T-helper 1 cell treated with Interleukin-12 subunit alpha and Interleukin-12 subunit beta and Interleukin-4 antibody, amounts not matched to agents 30 ng/mL and 1 ng/mL, for 36 hours (primary cell): Measurements from ENCODE around the gene PON1. TPM values are rescaled to one million over a fixed set of nuclear protein-coding genes. Genes with fewer than 3 reads are reported as not detected.

ENCODE experiments used
- intact Hi-C: fragments of 100-400 bp; cut with micrococcal nuclease; formaldehyde crosslinking; loops from one replicate; pipeline ENCODE4 v1.15.1; 2024
- total RNA-seq: library from RNA; stranded (reverse); gene quantifications from 2 replicates; pipeline ENCODE4 v1.2.3, GENCODE V29; 2022

Gene PON1
- total RNA-seq, 1 donor from 2014 or later, result not detected

DNA sequence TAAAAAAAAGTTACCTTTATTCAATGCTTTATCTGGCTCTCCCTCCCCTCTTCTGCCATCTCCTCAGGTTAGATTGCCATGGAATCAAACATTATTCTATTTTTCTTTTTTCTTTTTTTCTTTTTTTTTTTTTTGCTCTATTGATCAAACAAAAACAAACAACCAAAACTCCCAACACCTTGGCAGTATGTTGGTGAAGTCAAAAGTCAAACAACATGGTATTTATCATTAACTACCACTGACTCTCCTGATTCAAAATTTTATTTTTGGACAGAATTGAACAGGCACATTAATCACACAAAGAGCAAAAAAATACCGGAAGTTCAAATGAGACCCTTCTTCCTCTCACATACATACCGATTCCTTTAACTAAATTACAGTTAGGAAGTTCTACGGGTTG lies 6.4 kb downstream of the PON1 start:
- intact Hi-C loops, result no loop called here

DNA sequence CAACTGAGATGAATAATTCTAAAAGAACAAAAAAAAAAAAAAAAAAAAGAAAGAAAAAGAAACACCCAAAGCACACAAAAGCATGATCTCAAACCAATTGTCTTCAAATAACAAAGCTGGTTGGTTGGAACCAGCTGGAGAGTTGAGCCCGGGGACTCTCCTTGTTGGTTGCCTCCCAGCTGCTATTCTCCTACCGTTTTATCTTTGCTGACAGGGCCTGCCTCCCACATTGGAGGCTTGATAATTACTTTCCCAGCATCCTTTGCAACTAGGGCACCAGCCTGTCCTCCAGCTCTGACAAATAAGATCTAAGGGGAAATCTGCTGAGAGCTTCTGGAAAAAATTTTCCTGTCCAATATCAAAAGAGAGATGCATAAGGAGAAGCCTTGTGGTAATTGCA lies 6.8 kb downstream of the PON1 start:
- intact Hi-C loops, result no loop called here

DNA sequence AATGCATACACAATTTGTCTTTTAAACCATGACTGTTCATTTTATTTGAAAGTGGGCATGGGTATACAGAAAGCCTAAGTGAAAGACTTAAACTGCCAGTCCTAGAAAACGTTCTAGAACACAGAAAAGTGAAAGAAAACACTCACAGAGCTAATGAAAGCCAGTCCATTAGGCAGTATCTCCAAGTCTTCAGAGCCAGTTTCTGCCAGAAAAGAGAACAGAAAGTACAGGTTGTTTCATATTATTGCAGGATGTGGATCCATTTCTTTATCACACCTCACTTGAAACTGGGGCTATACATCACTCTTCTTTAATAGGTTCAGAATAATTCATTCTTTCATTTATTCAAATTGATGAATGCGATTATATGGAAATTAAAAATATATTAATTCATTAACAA lies 7.7 kb downstream of the PON1 start:
- intact Hi-C loops, result no loop called here

- intact Hi-C loops, result no loop called here
These were observed 11.8 kb downstream of the PON1 start for GRCh38 chr7:95312561-95312960.

GRCh38 chr7:95311389-95311788 lies 12.9 kb downstream of the PON1 start:
- intact Hi-C loops, result no loop called here

DNA sequence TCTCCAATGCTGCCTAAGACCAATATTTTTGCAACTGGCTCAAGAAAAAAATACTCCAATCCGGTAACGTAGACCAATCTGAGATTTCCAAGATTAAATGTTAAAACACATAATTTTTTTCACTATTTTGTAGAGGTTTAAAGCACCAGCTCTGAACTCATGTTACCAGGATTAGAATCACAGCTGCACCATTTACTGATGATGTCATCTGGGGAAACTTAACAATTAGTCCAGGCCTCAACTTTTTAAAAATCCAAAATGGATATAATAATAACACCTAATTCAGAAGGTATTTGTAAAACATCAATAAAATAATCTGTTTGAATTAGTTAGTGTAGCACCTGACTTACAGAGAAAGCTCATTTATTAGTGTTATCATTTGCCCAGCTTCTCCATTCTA lies 14.4 kb downstream of the PON1 start:
- intact Hi-C loops, result no loop called here

- intact Hi-C loops, result no loop called here
These were observed 19.3 kb downstream of the PON1 start for GRCh38 chr7:95304990-95305389.

DNA sequence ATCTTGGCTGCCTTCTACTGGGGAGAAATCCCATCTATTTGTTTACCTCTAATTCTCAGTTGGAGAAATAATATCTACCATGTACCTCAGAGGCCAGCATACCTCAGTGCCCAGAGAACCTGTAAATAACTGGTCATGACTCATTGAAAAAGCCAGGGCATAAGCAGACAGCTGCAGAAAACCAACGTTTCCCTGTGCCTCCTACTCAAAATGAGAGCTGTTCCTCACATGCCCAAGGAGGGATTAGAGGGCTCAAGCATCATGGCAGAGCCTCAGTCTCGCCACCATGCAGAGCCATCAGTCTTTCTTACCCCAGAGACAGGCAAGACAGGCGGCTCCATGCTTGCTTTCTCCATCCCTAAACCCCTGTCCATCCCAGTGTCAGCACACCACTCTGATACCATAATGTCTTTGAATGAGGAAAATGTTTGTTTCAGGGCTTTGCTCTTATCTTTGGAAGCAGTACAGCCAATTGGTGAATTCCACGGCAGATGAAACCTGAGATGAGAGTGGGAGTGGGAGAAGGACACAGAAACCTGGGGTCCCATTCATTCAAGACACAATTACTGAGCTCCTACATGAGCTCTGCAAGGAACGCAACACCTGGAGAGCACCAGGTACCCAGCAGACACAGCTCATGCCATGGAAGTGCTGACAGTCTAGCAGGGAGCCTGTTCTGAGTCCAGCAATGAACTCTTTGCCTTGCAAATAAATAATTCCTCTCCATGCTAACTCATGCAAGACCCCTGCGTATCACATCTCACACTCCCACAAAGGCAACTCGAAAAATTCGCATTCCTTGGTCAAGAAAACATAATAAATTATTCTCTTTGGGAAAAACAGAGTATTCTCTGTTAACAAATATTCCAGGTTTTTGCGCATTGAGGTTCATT lies 21.1 kb downstream of the PON1 start:
- intact Hi-C loops, result no loop called here

DNA sequence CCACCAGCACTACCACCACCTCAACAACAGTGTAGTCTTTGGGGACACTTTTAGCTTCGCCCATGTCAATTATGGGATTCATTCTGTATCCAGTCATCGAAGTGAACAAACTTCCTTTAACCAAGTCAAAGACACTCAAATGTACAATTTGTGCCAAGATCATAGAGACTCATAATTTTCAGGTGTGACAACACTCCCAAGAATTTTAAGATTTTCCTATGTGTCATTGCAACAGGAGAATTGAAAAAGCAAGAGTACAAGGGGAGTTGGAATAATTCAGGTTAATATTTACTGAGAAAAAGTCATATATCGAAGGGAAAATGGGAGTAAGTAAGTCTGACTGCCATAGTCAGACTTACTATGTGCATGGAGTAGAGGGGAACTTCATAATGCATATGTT lies 26.2 kb downstream of the PON1 start:
- intact Hi-C loops, result no loop called here

- intact Hi-C loops, result no loop called here
These were observed 27.3 kb downstream of the PON1 start for GRCh38 chr7:95297041-95297440.

GRCh38 chr7:95296456-95296855 lies 27.9 kb downstream of the PON1 start:
- intact Hi-C loops, result no loop called here

DNA sequence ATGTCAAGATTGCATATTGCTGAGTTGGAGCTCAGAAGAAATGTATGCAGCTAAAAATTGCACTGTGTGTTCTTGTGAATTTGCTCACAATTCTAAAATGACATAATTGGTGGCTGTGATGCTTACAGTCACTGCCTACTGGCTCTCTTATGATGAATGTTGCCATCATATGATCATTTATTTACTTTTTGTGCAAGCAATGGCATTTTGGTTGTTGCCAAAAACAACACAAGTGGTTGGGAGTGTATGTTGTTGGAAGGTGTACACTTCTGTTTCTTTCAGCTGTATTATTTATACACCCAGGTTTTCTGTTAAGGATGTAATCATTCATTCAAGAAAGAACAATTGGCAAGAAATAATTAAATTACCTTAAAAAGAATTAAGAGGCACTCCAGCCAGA lies 28.9 kb downstream of the PON1 start:
- intact Hi-C loops, result no loop called here

DNA sequence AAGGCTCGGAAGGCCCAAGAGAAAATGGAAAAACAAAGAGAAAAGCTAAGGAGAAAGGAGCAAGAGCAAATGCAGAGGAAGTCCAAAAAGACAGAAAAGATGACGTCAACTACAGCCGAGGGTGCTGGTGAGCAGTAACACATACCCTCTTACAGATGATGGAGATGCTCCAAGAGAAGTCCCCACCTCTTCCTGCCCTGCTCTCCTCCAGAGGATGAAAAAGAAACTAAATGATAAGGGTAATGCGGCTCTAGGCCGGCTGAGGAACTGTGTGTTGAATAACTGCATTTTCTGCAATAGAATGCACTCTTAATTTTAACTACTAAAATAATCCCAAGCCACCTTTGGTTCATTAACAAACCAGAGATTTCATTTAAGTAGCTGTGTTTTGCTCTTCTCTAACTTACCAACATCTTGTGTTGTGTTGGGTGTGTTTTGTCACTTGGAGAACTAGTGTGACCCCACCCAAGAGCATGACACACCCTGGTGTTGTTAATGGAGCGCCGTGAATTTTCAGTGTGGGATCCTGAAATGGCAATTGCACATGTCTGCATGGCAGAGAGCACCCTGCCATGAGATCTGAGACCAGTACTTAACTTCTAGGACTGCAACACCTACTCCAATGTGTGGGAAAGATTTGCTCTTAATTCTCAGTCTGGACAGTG lies 34.0 kb downstream of the PON1 start:
- intact Hi-C loops, result no loop called here

DNA sequence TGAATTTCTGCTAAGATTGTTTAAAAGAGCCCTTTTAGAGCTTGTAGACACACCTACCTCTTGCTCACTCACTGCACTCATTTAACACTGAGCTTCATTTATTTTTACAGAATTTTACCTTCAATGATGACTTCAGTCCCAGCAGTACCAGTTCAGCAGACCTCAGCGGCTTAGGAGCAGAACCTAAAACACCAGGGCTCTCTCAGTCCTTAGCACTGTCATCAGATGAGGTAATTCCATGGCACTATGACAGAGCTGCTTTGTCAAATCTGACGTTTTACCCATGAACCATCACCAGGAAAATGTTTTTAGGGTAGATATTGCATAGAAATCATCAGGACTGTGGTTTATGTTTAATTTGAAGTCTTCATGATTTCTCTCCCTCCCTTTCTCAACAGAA lies 38.2 kb downstream of the PON1 start:
- intact Hi-C loops, result no loop called here

DNA sequence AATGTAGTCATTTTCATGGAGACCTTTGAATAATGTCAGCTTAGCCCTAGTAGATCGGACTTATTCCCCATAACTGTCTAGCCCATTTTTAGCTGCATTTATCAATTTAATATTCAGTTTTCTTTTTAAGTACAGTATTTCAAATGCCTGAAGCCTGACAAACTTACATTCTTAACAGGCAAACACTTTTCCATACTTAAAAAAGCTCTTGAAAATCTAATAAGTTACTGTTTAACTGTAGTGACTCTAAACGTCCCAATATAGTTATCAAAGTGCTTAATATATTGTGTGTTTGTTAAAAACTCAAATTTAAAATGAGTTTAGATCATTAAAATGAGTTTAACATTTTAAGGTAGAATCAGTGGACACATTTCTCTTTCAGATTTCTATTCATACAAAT lies 44.9 kb downstream of the PON1 start:
- intact Hi-C loops, result no loop called here

GRCh38 chr7:95276114-95276513 lies 48.2 kb downstream of the PON1 start:
- intact Hi-C loops, result no loop called here

DNA sequence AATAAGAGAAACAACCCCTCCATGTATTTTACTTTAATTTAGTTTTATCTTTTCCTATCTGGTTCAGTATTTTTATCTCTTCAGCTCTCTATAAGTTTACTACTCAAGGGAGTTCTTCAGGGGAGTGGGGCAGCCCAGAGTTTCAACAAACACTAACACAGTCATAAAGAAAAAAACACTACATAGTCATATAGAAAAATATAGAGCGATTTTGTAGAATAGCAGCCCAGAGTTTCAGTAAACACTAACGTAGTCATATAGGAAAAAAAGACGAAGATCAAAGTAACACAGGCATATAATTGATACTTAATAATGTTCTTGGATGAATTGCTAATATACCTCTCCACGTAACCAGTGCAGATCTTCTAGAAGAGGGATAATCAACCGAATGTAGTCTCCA lies 54.7 kb downstream of the PON1 start:
- intact Hi-C loops, result no loop called here

GRCh38 chr7:95267754-95268153 lies 56.6 kb downstream of the PON1 start:
- intact Hi-C loops, result no loop called here

DNA sequence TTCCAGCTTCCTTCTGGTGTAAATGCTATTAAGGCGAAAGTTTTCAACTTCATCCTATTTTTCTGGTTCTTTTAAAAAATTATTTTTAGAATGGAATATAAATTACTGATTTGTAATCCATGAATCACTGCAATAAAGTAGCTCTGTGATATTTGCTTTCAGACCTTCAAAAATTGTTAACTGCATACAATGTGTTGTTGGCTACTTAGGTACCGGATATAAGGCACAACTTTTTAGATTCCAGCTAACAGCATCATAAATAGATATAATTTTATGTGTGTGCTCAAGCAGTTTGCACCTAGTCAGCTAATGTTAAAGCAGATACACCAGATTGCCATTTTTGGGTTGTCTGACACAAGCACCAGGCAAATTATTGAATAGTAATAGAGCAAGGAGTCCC lies 58.7 kb downstream of the PON1 start:
- intact Hi-C loops, result no loop called here

- intact Hi-C loops, result no loop called here
These were observed 59.9 kb downstream of the PON1 start for GRCh38 chr7:95264363-95264891.

DNA sequence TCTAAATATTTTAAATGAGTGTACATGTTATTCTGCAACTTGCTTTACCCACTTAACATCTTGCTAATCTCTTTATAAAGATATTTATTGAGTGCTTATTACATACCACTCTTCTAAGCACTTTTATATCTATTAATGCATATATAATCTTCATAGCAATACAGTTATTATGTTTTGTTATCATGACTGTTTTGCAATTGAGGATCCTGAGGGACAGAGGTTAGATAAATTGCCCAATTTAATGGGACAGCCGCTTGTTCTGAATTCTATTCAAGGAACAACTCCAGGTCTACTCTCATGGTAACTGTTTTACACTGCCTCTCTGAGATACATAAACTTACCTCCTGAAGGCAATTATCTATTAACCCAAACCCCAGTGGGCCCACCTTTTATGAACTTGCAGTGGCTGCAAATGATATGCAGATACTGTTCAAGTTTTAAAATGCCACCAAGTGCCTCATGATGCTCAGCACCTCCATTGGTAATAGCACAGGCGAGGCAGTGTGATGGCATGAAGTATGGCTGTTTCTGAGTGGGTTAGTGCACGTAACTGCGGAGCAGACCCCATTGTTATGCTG lies 60.5 kb downstream of the PON1 start:
- intact Hi-C loops, result no loop called here

GRCh38 chr7:95262875-95263274 lies 61.5 kb downstream of the PON1 start:
- intact Hi-C loops, result no loop called here
